ENCODE data around the gene NKAP.

NKAP gene

DNA sequence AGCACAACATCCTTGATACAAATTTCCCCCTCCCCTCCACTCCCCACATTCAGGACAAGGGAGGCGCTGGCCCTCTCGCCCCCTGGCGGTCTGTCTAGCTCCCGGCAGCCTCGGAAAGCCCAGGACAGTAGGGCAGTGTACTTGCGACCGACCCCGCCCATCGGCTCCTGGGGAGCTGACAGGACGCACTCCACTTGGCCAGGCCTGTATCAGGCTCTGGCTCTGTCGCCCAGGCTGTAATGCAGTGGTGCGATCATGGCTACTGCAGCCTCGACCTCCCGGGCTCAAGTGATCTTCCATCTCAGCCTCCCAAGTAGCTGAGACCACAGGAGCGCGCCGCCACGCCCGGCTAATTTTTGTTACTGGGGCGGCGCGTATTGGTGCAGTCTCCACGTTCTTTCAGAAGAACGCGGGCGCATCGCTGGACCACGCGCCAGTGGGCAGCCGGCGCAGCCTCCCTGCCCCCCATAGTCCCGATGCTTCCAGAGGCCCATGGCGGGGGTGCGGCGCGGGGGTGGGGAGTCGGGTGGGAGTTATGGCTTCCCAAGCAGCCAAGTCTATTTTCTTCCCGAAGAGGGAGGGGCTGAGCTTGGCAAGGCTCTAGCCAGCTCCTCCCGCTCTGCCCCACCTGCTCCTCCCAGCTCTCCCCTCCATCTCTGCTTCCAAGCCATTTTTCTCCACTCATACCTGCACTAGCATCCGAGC is 55.7 kb downstream of the NKAP start:
- H3K27ac ChIP-seq, result no peak overlapping the region
- TF ChIP-seq, protein P1, sequence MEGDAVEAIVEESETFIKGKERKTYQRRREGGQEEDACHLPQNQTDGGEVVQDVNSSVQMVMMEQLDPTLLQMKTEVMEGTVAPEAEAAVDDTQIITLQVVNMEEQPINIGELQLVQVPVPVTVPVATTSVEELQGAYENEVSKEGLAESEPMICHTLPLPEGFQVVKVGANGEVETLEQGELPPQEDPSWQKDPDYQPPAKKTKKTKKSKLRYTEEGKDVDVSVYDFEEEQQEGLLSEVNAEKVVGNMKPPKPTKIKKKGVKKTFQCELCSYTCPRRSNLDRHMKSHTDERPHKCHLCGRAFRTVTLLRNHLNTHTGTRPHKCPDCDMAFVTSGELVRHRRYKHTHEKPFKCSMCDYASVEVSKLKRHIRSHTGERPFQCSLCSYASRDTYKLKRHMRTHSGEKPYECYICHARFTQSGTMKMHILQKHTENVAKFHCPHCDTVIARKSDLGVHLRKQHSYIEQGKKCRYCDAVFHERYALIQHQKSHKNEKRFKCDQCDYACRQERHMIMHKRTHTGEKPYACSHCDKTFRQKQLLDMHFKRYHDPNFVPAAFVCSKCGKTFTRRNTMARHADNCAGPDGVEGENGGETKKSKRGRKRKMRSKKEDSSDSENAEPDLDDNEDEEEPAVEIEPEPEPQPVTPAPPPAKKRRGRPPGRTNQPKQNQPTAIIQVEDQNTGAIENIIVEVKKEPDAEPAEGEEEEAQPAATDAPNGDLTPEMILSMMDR (conservative IDR thresholded peaks at IDR 0.05), result peak; percentile 70

DNA sequence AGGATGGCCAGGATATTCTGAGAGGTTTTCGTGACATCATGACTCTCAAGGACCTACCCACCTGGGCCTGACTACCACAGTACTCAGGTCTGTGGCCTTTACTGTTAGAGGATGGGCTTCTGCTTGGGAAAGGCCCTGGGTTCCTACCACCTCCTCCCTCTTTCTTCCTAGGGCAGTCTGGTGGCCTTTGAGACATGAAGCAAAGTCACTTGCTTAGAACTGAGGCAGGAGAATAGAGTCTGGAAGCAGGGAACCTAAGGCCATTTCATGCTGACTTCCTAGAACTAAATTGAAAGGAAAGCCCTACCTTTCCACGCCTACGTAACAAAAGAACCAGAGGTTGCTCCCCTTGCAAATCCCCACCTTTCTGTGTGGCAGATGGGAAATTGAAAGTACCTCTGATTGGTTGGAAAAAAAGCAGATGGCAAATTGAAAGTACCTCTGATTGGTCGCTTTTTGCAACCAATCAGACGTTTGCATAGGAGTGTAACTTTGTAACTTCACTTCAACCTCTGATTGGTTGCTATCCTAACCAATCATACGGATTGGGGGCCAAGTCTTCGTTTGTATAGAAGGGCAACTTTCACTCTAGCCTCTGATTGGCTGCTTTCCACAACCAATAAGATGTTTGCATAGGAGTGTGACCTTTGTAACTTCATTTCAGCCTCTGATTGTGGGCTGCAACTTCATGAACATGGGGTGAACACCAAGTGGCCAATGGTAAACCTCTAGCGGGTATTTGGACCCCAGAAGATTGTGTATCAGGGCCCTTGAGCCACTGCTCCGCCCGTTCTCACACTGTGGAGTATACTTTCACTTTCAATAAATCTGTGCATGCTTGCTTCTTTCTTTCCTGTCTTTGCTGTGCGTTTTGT is 57.8 kb downstream of the NKAP start:
- H3K27ac ChIP-seq, result no peak overlapping the region

GRCh38 chrX:119880552-119881437 is 62.8 kb downstream of the NKAP start:
- no peak overlapping the region for H3K27ac ChIP-seq

More for the DNA sequence above, 57.8 kb downstream of the NKAP start:
- TF ChIP-seq, protein P1 (conservative IDR thresholded peaks at IDR 0.05), result no peak

GRCh38 chrX:119880076-119880475 is 63.5 kb downstream of the NKAP start:
- no peak overlapping the region for H3K27ac ChIP-seq

More at GRCh38 chrX:119880552-119881437, 62.8 kb downstream of the NKAP start:
- TF ChIP-seq, protein P1 (conservative IDR thresholded peaks at IDR 0.05), result peak; percentile 70

GRCh38 chrX:119878740-119879139 is 64.8 kb downstream of the NKAP start:
- TF ChIP-seq, protein P1 (conservative IDR thresholded peaks at IDR 0.05), result no peak

More at GRCh38 chrX:119880076-119880475, 63.5 kb downstream of the NKAP start:
- TF ChIP-seq, protein P1 (conservative IDR thresholded peaks at IDR 0.05), result no peak

DNA sequence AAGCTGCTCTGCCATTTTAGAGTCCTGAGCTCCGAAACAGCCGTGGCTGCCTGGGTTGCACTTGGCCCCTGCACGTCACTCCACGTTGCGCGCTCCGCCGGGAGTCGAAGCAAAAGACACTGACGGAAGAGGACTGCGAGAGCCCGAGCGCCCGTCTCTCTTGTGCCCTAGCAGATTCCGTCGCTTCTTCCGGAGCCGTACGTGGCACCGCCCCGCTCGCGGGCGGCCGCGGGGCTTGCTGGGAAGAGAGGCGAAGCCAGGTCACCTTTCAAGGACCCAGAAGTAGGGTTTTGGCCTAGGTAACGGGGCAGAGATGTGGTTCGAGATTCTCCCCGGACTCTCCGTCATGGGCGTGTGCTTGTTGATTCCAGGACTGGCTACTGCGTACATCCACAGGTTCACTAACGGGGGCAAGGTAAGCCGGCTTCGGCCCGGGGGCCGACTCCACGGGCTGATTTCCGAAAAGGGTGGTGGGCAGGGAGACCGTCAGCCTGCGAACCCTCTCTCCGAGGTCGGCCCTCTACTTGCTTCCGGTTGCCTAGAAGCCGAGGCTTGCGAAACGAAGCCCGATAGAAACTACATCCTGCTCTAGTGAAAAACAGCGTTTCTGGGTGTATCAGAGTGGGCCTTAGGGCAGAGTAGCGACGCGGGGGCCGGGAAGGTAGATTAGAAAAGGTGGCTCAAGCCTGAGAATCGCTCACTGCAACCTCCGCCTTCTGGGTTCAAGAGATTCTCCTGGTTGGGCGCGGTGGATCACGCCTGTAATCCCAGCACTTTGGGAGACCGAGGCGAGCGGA is 71.8 kb downstream of the NKAP start, which contains the start of the genes NDUFA1 and RNF113A:
NDUFA1 (plus strand) TSS at position 234 of the 797 bp plus-strand sequence; CDS start at position 314, 80 bp downstream.
RNF113A (minus strand) TSS at position 135 of the 797 bp plus-strand sequence; CDS start at position 15, 120 bp downstream.
- TF ChIP-seq, protein P1 (conservative IDR thresholded peaks at IDR 0.05), result no peak
- peak within 1 kb of the TSS; percentile 58 for H3K27ac ChIP-seq

More at GRCh38 chrX:119878740-119879139, 64.8 kb downstream of the NKAP start:
- no peak overlapping the region for H3K27ac ChIP-seq

Data from VCaP (cell line).